ENCODE measurements around the gene PKHD1. TPM values are rescaled to one million over a fixed set of nuclear protein-coding genes. Genes with fewer than 3 reads are reported as not detected.
"Not testable (repeated sequence)": the region's sequence is repeated elsewhere in the genome, so short reads cannot be mapped to it uniquely, and the experiment has no call there.

The PKHD1 gene
- total RNA-seq, 6 experiments from 2014 or later = 1.2 to 3.0 (median 2.3) TPM

DNA sequence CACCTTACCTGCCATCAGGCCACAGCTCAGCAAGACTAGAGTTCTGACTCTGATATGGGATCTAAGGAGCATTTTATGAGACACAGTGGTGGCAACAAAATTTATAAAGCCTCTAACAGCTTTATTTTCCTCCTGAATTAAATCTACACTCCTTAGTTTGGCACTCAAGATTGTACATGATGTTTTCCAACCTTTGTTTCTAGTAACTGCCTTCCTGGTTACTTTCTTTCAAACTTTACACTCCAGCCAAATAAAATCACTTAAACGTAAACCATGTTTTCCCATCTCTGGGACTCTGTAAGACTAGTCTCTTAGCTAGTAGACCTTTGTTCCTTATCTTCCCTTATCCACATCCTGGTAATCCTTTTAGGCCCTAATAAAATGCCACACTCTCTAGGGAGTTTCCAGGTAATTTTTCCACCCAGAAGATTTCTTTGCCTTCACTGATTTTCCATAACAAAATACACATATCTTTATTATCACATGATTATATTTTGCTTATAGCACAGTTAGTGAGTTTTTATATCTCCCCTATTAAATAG lies 92.1 kb downstream of the PKHD1 start:
- intact Hi-C loops (cut with DNase I) = no loop called here
- ATAC-seq = no peak
- no peaks in the 10 kb centered on the region for H3K4me1 ChIP-seq
- H3K36me3 ChIP-seq = no peaks in the 10 kb centered on the region
- no peak for DNase-seq
- 75% methylated on average over 1 of the region's 1 CpG for WGBS (ENCODE audit: insufficient coverage, low coverage, low lambda C conversion rate, missing lambda C conversion rate)
- no peaks in the 10 kb centered on the region for H3K27me3 ChIP-seq
- H3K27ac ChIP-seq = no peak overlapping the region
- TF ChIP-seq POLR2A (IDR thresholded peaks at IDR 0.05) = no peak
- TF ChIP-seq CTCF (IDR thresholded peaks at IDR 0.05) = no peak
- no peaks in the 10 kb centered on the region for H3K9me3 ChIP-seq
- no peak overlapping the region for H3K4me3 ChIP-seq

DNA sequence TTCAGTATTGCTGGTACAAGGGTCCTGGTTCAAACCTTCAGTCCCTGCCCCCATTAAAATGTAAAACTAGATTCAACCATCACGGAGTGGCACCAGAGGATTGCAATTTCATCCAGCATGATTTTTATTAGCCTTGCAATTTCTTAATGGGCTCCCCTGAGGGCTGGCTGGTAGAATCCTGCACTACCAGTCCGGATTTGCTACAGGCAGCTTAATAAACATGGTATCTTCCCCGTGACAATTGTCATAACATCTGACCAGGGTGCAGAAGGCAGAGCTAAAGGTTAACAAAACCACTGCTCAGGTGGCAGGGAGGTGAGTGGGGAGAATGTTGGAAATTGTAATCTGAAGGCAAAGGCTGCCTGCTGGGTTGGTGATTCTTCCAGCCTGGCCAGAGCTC lies 94.5 kb downstream of the PKHD1 start:
- no peaks in the 10 kb centered on the region for H3K4me1 ChIP-seq
- intact Hi-C loops (cut with DNase I) = no loop called here
- H3K36me3 ChIP-seq = no peaks in the 10 kb centered on the region
- WGBS (ENCODE audit: insufficient coverage, low coverage, low lambda C conversion rate, missing lambda C conversion rate) = 79% methylated on average over 3 of the region's 3 CpGs
- H3K27ac ChIP-seq = no peak overlapping the region
- ATAC-seq (no peak), DNase-seq (no peak)
- no peaks in the 10 kb centered on the region for H3K9me3 ChIP-seq
- no peak for TF ChIP-seq CTCF (IDR thresholded peaks at IDR 0.05)
- TF ChIP-seq POLR2A (IDR thresholded peaks at IDR 0.05) = no peak
- H3K4me3 ChIP-seq = no peak overlapping the region
- no peaks in the 10 kb centered on the region for H3K27me3 ChIP-seq

DNA sequence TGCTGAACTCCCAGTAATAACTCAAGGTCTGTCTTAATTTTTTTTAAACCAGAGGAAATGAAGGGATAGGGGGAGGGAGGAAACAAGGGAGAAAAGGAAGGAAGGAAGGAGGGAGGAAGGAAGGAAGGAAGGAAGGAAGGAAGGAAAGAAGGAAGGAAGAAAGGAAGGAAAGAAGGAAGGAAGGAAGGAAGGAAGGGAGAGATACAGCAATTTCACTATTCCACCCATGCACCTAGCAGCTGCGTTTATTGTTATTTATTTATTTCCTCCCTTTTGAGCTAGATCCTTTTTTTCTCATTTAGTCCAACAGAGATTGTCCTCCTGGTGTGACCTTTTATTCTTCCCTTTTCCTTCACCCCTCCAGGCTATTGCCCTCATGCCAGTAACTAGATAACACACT lies 97.6 kb downstream of the PKHD1 start:
- ATAC-seq (no peak), DNase-seq (no peak)
- no peaks in the 10 kb centered on the region for H3K9me3 ChIP-seq
- intact Hi-C loops (cut with DNase I) = no loop called here
- no peaks in the 10 kb centered on the region for H3K4me1 ChIP-seq
- no peak for TF ChIP-seq POLR2A (IDR thresholded peaks at IDR 0.05)
- TF ChIP-seq CTCF (IDR thresholded peaks at IDR 0.05) = no peak
- H3K27me3 ChIP-seq = no peaks in the 10 kb centered on the region
- no peaks in the 10 kb centered on the region for H3K36me3 ChIP-seq
- no peak overlapping the region for H3K4me3 ChIP-seq
- WGBS (ENCODE audit: insufficient coverage, low coverage, low lambda C conversion rate, missing lambda C conversion rate) = 90% methylated on average over 1 of the region's 1 CpG
- H3K27ac ChIP-seq = no peak overlapping the region

- intact Hi-C loops (cut with DNase I) = no loop called here
- DNase-seq = no peak
- Histone ChIP-seq H3K9me3 (no peaks in the 10 kb centered on the region), H3K4me1 (no peaks in the 10 kb centered on the region), H3K27me3 (no peaks in the 10 kb centered on the region), H3K4me3 (no peak overlapping the region), H3K27ac (no peak overlapping the region), H3K36me3 (no peaks in the 10 kb centered on the region)
- WGBS (ENCODE audit: insufficient coverage, low coverage, low lambda C conversion rate, missing lambda C conversion rate) = 69% methylated on average over 5 of the region's 5 CpGs
- no peak for ATAC-seq
- TF ChIP-seq POLR2A (IDR thresholded peaks at IDR 0.05) = no peak
- TF ChIP-seq CTCF (IDR thresholded peaks at IDR 0.05) = no peak
Observed at GRCh38 chr6:51986864-51987263, 100.5 kb downstream of the PKHD1 start.

- Histone ChIP-seq H3K27me3 (no peaks in the 10 kb centered on the region), H3K27ac (no peak overlapping the region), H3K36me3 (no peaks in the 10 kb centered on the region), H3K4me3 (no peak overlapping the region), H3K9me3 (no peaks in the 10 kb centered on the region), H3K4me1 (no peaks in the 10 kb centered on the region)
- intact Hi-C loops (cut with DNase I) = no loop called here
- TF ChIP-seq POLR2A (IDR thresholded peaks at IDR 0.05) (no peak), CTCF (IDR thresholded peaks at IDR 0.05) (no peak)
- no peak for DNase-seq
- whole genome bisulfite sequencing (ENCODE audit: insufficient coverage, low coverage, low lambda C conversion rate, missing lambda C conversion rate) = 38% methylated on average over 5 of the region's 5 CpGs
- no peak for ATAC-seq
Observed at GRCh38 chr6:51983564-51983963, 103.8 kb downstream of the PKHD1 start.

DNA sequence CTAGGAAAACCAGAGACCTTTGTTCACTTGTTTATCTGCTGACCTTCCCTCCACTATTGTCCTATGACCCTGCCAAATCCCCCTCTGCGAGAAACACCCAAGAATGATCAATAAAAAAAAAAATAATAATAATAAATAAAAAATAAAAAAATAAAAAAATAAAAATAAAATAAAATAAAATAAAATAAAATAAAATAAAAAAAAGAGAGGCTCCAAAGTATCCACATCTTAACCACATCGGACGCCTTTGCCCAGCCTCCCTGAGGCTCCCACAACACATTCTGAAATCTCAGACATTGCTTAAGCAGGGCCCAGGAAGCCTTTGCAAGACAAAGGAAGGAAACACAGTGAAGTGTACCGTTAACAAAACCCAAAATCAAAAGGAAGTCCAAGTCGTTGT lies 104.7 kb downstream of the PKHD1 start:
- intact Hi-C loops (cut with DNase I) = not testable (repeated sequence)

More for the DNA sequence above, 104.7 kb downstream of the PKHD1 start:
- not testable (repeated sequence) for H3K27ac ChIP-seq, H3K36me3 ChIP-seq, ATAC-seq, H3K4me3 ChIP-seq, H3K27me3 ChIP-seq, H3K9me3 ChIP-seq, H3K4me1 ChIP-seq, DNase-seq
- WGBS (ENCODE audit: insufficient coverage, low coverage, low lambda C conversion rate, missing lambda C conversion rate) = 67% methylated on average over 5 of the region's 5 CpGs
